Stromal cell of bone marrow (primary cell): Measurements from ENCODE around the gene CRABP2.

ENCODE experiments used
- DNase-seq: peaks from one replicate; pipeline ENCODE4 v3.0.0-alpha.2; 2012; ENCODE audit warnings: low read depth

Gene CRABP2

DNA sequence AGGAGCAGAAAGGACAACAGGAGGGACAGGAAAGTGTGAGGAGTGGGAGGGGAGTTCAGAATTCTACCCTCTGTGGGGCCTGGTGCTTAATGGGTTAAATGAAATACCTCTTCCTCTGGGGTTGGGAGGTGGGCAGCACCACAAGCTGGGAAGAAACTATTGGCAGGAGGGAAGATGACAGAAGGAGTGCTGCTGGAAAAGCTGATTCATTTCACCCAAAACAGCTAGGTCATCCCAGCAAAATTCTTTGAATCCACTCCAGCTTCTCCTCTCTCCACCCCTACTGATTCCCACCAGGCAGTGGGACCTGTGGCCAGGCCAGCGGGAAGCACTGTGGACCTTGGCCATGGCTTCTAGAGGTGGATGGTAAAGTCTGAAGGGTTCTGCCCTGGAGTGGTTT is 50.7 kb downstream of the CRABP2 start:
- no peak for DNase-seq

DNA sequence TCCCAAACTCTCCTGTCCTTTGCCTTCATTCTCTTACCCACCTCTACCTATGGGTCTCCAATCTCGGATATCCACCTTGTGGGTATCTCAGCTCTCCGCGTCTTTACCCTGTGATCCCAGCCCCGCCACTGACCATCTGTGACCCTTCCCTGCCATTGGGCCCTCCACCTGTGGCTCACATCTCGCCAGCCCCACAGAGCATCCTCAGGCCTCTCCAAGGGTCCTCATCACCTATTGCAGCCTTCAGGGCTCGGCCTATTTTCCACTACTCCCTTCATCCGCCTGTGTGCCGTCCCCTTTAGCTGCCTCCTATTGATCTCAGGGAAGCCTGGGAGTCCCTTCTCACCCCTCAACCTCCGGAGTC is 52.4 kb downstream of the CRABP2 start:
- no peak for DNase-seq

DNA sequence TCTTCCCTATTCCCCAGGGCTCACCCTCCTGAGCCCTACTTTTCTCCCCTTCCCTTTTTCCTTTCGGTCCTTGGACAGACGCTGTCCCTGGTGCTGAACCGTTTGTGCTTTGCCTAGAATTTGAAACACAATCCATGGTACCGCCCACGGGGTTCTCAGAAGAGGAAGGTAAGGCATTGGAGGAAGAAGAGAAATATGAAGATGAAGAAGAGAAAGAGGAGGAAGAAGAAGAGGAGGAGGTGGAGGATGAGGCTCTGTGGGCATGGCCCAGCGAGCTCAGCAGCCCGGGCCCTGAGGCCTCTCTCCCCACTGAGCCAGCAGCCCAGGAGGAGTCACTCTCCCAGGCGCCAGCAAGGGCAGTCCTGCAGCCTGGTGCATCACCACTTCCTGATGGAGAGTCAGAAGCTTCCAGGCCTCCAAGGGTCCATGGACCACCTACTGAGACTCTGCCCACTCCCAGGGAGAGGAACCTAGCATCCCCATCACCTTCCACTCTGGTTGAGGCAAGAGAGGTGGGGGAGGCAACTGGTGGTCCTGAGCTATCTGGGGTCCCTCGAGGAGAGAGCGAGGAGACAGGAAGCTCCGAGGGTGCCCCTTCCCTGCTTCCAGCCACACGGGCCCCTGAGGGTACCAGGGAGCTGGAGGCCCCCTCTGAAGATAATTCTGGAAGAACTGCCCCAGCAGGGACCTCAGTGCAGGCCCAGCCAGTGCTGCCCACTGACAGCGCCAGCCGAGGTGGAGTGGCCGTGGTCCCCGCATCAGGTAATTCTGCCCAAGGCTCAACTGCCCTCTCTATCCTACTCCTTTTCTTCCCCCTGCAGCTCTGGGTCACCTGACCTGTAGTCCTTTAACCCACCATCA is 53.0 kb downstream of the CRABP2 start:
- DNase-seq = no peak
